GM12891 (cell line): ENCODE measurements around the gene NDUFB10.

Experiments
- PAX5 ChIP-seq: IDR thresholded peaks from 2 replicates; pipeline ENCODE4 v1.6.1; 2011; ENCODE audit warnings: low read length, moderate library complexity, mild to moderate bottlenecking; ENCODE audit not compliant: insufficient read depth, severe bottlenecking
- POLR2A ChIP-seq: IDR thresholded peaks from 2 replicates; pipeline ENCODE4 v1.6.1; 2011; ENCODE audit warnings: low read depth, low read length, control low read depth
- POLR2AphosphoS5 ChIP-seq: IDR thresholded peaks from 2 replicates; pipeline ENCODE4 v1.6.1; 2011; ENCODE audit warnings: low read depth, low read length, control low read depth
- POU2F2 ChIP-seq: IDR thresholded peaks from 2 replicates; pipeline ENCODE4 v1.6.1; 2011; ENCODE audit warnings: low read depth, mild to moderate bottlenecking, control low read depth, low read length, moderate library complexity
- SPI1 ChIP-seq: IDR thresholded peaks from 2 replicates; pipeline ENCODE4 v1.6.1; 2011; ENCODE audit warnings: low read depth, low read length, control low read depth
- TAF1 ChIP-seq: IDR thresholded peaks from 2 replicates; pipeline ENCODE4 v1.6.1; 2011; ENCODE audit warnings: low read depth, low read length, control low read depth

- TF ChIP-seq POLR2A (no peak), POLR2AphosphoS5 (no peak), POU2F2 (no peak), SPI1 (no peak), PAX5 (no peak), TAF1 (no peak)
Observed at GRCh38 chr16:1950559-1950958, 8.8 kb upstream of the NDUFB10 start.
